Esophagus muscularis mucosa (tissue), 4 donors: ENCODE results near the gene EBF3. TPM values are rescaled to one million over a fixed set of nuclear protein-coding genes. Genes with fewer than 3 reads are reported as not detected.

Source experiments
- DNase-seq: peaks from one replicate; pipeline ENCODE4 v3.0.0-alpha.2; 2017; ENCODE audit errors: extremely low spot score
- H3K27ac ChIP-seq, 4 donors: fragments of 200-600 bp; sonication (generic); replicated peaks in 1 of 4; 1 replicate in 3 of 4; 2 replicates in 1 of 4; pipeline ENCODE4 v1.5.1; 2016 to 2019; ENCODE audit warnings: mild to moderate bottlenecking in 1 of 4
- H3K27me3 ChIP-seq, 4 donors: fragments of 200-600 bp; sonication (generic); one replicate each; pipeline versions ENCODE4 v1.5.1 to v1.6.0; 2016 to 2019
- H3K36me3 ChIP-seq, 4 donors: fragments of 200-600 bp; sonication (generic); one replicate each; pipeline ENCODE4 v1.5.1; 2016 to 2019
- H3K4me1 ChIP-seq, 4 donors: fragments of 200-600 bp; sonication (generic); one replicate each; pipeline ENCODE4 v1.5.1; 2016 to 2019
- H3K4me3 ChIP-seq, 4 donors: fragments of 200-600 bp; sonication (generic); 1 replicate in 2 of 4; 2 replicates in 2 of 4; pipeline ENCODE4 v1.5.1; 2016 to 2019; ENCODE audit warnings: mild to moderate bottlenecking in 4 of 4, moderate library complexity in 1 of 4
- H3K9me3 ChIP-seq, 4 donors: fragments of 200-600 bp; sonication (generic); 1 replicate in 3 of 4; 2 replicates in 1 of 4; pipeline ENCODE4 v1.5.1; 2016 to 2019
- EP300 ChIP-seq: sonication (generic); formaldehyde crosslinking; IDR thresholded peaks from one replicate; pipeline ENCODE4 v1.6.1; 2017; ENCODE audit warnings: antibody characterized with exemption
- POLR2A ChIP-seq: fragments of 450-650 bp; IDR thresholded peaks from one replicate; pipeline ENCODE4 v1.6.1; 2017; ENCODE audit warnings: antibody characterized with exemption, moderate library complexity, mild to moderate bottlenecking, low read depth
- POLR2AphosphoS5 ChIP-seq, 2 donors: sonication (generic); formaldehyde crosslinking; IDR thresholded peaks; one replicate each; pipeline ENCODE4 v1.6.1; 2017; ENCODE audit warnings: antibody characterized with exemption in 2 of 2
- WGBS: methylation state at CpG from one replicate; pipeline ENCODE4 v1.1.5; 2018; 5-methylcytosine and 5-hydroxymethylcytosine counted together
- intact Hi-C: fragments of 100-400 bp; cut with DNase I; formaldehyde crosslinking; loops from one replicate; pipeline ENCODE4 v1.15.1; 2023
- total RNA-seq, 4 donors: library from RNA; depleted of rRNA; stranded (reverse); fragments of >200 nt; gene quantifications; one replicate each; pipeline versions ENCODE4 v1.1.0 to v1.2.1, GENCODE V29; 2016
- TF ChIP-seq, protein P1 (sequence below), 3 experiments: fragments of 200-600 bp in 2 of 3; fragments of 450-650 bp in 1 of 3; sonication (generic) in 2 of 3; IDR thresholded peaks; one replicate each; pipeline ENCODE4 v1.5.1; 2017 to 2019; ENCODE audit warnings: antibody characterized with exemption in 3 of 3, mild to moderate bottlenecking in 2 of 3, moderate library complexity in 1 of 3

EBF3 gene
- total RNA-seq, 4 donors from 2014 or later, result 2.9 to 7.3 (median 5.2) TPM

- H3K4me1 ChIP-seq, result no peaks in the 10 kb centered on the region
Measured at GRCh38 chr10:129909080-129909479, 55.0 kb downstream of the EBF3 start.

GRCh38 chr10:129908406-129908805, 55.7 kb downstream of the EBF3 start:
- no peak for DNase-seq
- peaks cover 0 to 25% (median 0%) of the 10 kb centered on the region in 4 donors for H3K27me3 ChIP-seq
- no peak overlapping the region for H3K4me3 ChIP-seq
- no peaks in the 10 kb centered on the region for H3K36me3 ChIP-seq
- 95% methylated on average over 15 of the region's 15 CpGs for WGBS
- H3K9me3 ChIP-seq, result no peaks in the 10 kb centered on the region
- H3K27ac ChIP-seq, result no peak overlapping the region
- H3K4me1 ChIP-seq, result no peaks in the 10 kb centered on the region
- intact Hi-C loops, result no loop called here
- no peak for TF ChIP-seq POLR2AphosphoS5 (IDR thresholded peaks at IDR 0.05)

More at GRCh38 chr10:129909080-129909479, 55.0 kb downstream of the EBF3 start:
- intact Hi-C loops, result no loop called here
- H3K27me3 ChIP-seq, result peaks cover 0 to 20% (median 0%) of the 10 kb centered on the region in 4 donors
- no peak for DNase-seq
- H3K4me3 ChIP-seq, result no peak overlapping the region
- H3K36me3 ChIP-seq, result no peaks in the 10 kb centered on the region
- H3K27ac ChIP-seq, result no peak overlapping the region
- H3K9me3 ChIP-seq, result no peaks in the 10 kb centered on the region
- TF ChIP-seq POLR2AphosphoS5 (IDR thresholded peaks at IDR 0.05), result no peak
- TF ChIP-seq EP300, result no peak
- TF ChIP-seq, protein P1, sequence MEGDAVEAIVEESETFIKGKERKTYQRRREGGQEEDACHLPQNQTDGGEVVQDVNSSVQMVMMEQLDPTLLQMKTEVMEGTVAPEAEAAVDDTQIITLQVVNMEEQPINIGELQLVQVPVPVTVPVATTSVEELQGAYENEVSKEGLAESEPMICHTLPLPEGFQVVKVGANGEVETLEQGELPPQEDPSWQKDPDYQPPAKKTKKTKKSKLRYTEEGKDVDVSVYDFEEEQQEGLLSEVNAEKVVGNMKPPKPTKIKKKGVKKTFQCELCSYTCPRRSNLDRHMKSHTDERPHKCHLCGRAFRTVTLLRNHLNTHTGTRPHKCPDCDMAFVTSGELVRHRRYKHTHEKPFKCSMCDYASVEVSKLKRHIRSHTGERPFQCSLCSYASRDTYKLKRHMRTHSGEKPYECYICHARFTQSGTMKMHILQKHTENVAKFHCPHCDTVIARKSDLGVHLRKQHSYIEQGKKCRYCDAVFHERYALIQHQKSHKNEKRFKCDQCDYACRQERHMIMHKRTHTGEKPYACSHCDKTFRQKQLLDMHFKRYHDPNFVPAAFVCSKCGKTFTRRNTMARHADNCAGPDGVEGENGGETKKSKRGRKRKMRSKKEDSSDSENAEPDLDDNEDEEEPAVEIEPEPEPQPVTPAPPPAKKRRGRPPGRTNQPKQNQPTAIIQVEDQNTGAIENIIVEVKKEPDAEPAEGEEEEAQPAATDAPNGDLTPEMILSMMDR (IDR thresholded peaks at IDR 0.05), result no peak
- TF ChIP-seq POLR2A, result no peak
- 77% methylated on average over 3 of the region's 3 CpGs for WGBS

- peaks cover 0 to 50% (median under 1%) of the 10 kb centered on the region in 4 donors for H3K27me3 ChIP-seq
- no peak overlapping the region for H3K4me3 ChIP-seq
- WGBS, result 81% methylated on average over 11 of the region's 12 CpGs
- no peaks in the 10 kb centered on the region for H3K9me3 ChIP-seq
- DNase-seq, result no peak
- TF ChIP-seq, protein P1 (IDR thresholded peaks at IDR 0.05), result no peak
- TF ChIP-seq POLR2AphosphoS5 (IDR thresholded peaks at IDR 0.05) (no peak), EP300 (no peak), POLR2A (no peak)
- no peaks in the 10 kb centered on the region for H3K4me1 ChIP-seq
- H3K36me3 ChIP-seq, result peaks cover 0 to 3% (median 0%) of the 10 kb centered on the region in 4 donors
- intact Hi-C loops, result no loop called here
- no peak overlapping the region for H3K27ac ChIP-seq
Measured at GRCh38 chr10:129905553-129905952, 58.5 kb downstream of the EBF3 start.

GRCh38 chr10:129904323-129904722, 59.8 kb downstream of the EBF3 start:
- 89% methylated on average over 2 of the region's 2 CpGs for WGBS
- Histone ChIP-seq H3K4me1 (peaks cover 0 to 3% (median 1%) of the 10 kb centered on the region in 4 donors), H3K27ac (no peak overlapping the region), H3K27me3 (peaks cover 0 to 55% (median 1%) of the 10 kb centered on the region in 4 donors), H3K4me3 (no peak overlapping the region), H3K9me3 (no peaks in the 10 kb centered on the region), H3K36me3 (peaks cover 0 to 3% (median 0%) of the 10 kb centered on the region in 4 donors)
- no peak for DNase-seq
- intact Hi-C loops, result no loop called here
- TF ChIP-seq, protein P1 (IDR thresholded peaks at IDR 0.05), result no peak
- TF ChIP-seq POLR2A (no peak), POLR2AphosphoS5 (IDR thresholded peaks at IDR 0.05) (no peak), EP300 (no peak)

GRCh38 chr10:129901389-129902006, 62.6 kb downstream of the EBF3 start:
- Histone ChIP-seq H3K4me1 (peaks cover 0 to 13% (median 9%) of the 10 kb centered on the region in 4 donors), H3K27ac (no peak overlapping the region), H3K36me3 (peaks cover 0 to 3% (median 0%) of the 10 kb centered on the region in 4 donors), H3K9me3 (no peaks in the 10 kb centered on the region), H3K4me3 (no peak overlapping the region), H3K27me3 (peaks cover 0 to 80% (median 7%) of the 10 kb centered on the region in 4 donors)
- WGBS, result 53% methylated on average over 15 of the region's 15 CpGs
- DNase-seq, result no peak
- intact Hi-C loops, result no loop called here
- TF ChIP-seq EP300, result no peak
- no peak for TF ChIP-seq POLR2A
- TF ChIP-seq, protein P1 (IDR thresholded peaks at IDR 0.05), result no peak
- no peak for TF ChIP-seq POLR2AphosphoS5 (IDR thresholded peaks at IDR 0.05)
